Caco-2 (cell line): ENCODE data around the gene CACNA1C. TPM values are rescaled to one million over a fixed set of nuclear protein-coding genes. Genes with fewer than 3 reads are reported as not detected.

Experiments used
- BruUV-seq: library from RNA; stranded (reverse); fragments of 400-500 nt; replicated peaks from 2 replicates; lab custom pipeline; 2021; lab: Mats Ljungman, UMichigan
- CTCF ChIA-PET: fragments of 300-600 bp; sonication (Branson Sonifier 250); formaldehyde crosslinking; loops from one replicate; lab custom pipeline; 2022; ENCODE audit warnings: antibody characterized with exemption; lab: Charles Lee
- POLR2A ChIA-PET: fragments of 300-600 bp; sonication (Branson Sonifier 250); formaldehyde crosslinking; loops from one replicate; lab custom pipeline; 2022; ENCODE audit warnings: antibody characterized with exemption; lab: Charles Lee
- DNase-seq, 2 experiments: peaks; one replicate each; pipeline versions ENCODE4 v3.0.0 to v3.0.0-alpha.2; 2020 to 2022
- H3K27me3 ChIP-seq: replicated peaks from 2 replicates; pipeline ENCODE4 v1.6.0; 2011; ENCODE audit warnings: low read length; ENCODE audit not compliant: control insufficient read depth, insufficient read depth
- H3K36me3 ChIP-seq: 2 replicates; pipeline ENCODE4 v1.5.1; 2011; ENCODE audit warnings: low read length; ENCODE audit not compliant: control insufficient read depth, insufficient read depth
- H3K4me1 ChIP-seq: fragments of 250-450 bp; sonication (Bioruptor Pico); 2 replicates; pipeline ENCODE4 v1.5.1; 2020; ENCODE audit warnings: mild to moderate bottlenecking
- H3K4me3 ChIP-seq: 2 replicates; pipeline ENCODE4 v1.5.1; 2011; ENCODE audit warnings: low read depth, mild to moderate bottlenecking, control low read depth, low read length
- H3K9me3 ChIP-seq: fragments of 250-450 bp; sonication (Bioruptor Pico); 2 replicates; pipeline ENCODE4 v1.5.1; 2020; ENCODE audit warnings: mild to moderate bottlenecking, moderate library complexity
- H3K27ac Mint-ChIP-seq: one replicate; pipeline ENCODE4 v1.8.0; 2022; ENCODE audit warnings: mixed read lengths; ENCODE audit not compliant: unreplicated experiment
- H3K27me3 Mint-ChIP-seq: one replicate; pipeline ENCODE4 v1.8.0; 2022; ENCODE audit warnings: mixed read lengths; ENCODE audit not compliant: insufficient read depth, unreplicated experiment
- H3K36me3 Mint-ChIP-seq: one replicate; pipeline ENCODE4 v1.8.0; 2022; ENCODE audit warnings: mild to moderate bottlenecking, mixed read lengths; ENCODE audit not compliant: insufficient read depth, unreplicated experiment
- H3K4me1 Mint-ChIP-seq: one replicate; pipeline ENCODE4 v1.8.0; 2022; ENCODE audit warnings: low read depth, mixed read lengths; ENCODE audit not compliant: unreplicated experiment
- H3K4me3 Mint-ChIP-seq: one replicate; pipeline ENCODE4 v1.8.0; 2022; ENCODE audit warnings: mild to moderate bottlenecking, moderate library complexity, mixed read lengths; ENCODE audit not compliant: unreplicated experiment
- H3K9me3 Mint-ChIP-seq: one replicate; pipeline ENCODE4 v1.8.0; 2022; ENCODE audit warnings: mixed read lengths; ENCODE audit not compliant: unreplicated experiment
- intact Hi-C: fragments of 100-400 bp; cut with micrococcal nuclease; formaldehyde crosslinking; loops from one replicate; pipeline ENCODE4 v1.10.0; 2022; ENCODE audit not compliant: unreplicated experiment
- total RNA-seq: library from RNA; stranded (reverse); gene quantifications from 2 replicates; pipeline ENCODE4 v1.2.3, GENCODE V29; 2022
- TF ChIP-seq, protein P1 (sequence below), 2 experiments: fragments of 200-600 bp in 1 of 2; IDR thresholded peaks; 1 replicate in 1 of 2; 2 replicates in 1 of 2; pipeline versions ENCODE4 v1.5.1 to v1.8.0; 2011 to 2022; ENCODE audit warnings: antibody characterized with exemption in 1 of 2, control low read depth in 1 of 2, inconsistent platforms in 1 of 2, low read depth in 1 of 2, low read length in 1 of 2, mild to moderate bottlenecking in 1 of 2, moderate library complexity in 1 of 2; ENCODE audit not compliant: insufficient read depth in 1 of 2, severe bottlenecking in 1 of 2, unreplicated experiment in 1 of 2

CACNA1C gene
- total RNA-seq, 1 experiment from 2014 or later = not detected

DNA sequence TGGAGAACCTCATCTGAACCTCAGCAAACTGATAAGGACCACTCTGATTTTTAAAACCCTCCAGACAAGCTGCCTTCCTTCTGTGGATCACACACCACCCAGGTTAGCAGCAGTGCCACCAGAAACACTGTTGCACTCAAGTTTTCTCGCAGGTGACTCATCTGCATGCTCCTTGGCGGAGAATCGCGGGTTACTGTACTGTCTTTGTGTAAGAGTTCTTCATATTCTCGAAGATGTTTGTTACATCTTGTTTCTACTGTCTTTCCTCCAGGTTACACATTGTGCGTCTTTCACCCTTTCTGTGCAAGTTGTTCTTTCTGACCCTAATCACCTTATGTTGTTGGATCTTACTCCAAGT is 331.2 kb downstream of the CACNA1C start:
- Histone ChIP-seq H3K4me3 (no peak overlapping the region), H3K27me3 (no peaks in the 10 kb centered on the region), H3K36me3 (no peaks in the 10 kb centered on the region), H3K4me1 (peaks cover 5% of the 10 kb centered on the region; the same call in 1 of the 2 replicates), H3K9me3 (no peaks in the 10 kb centered on the region)
- Mint-ChIP-seq H3K36me3 (no peaks in the 10 kb centered on the region), H3K27me3 (peaks cover 17% of the 10 kb centered on the region), H3K4me3 (no peak overlapping the region), H3K27ac (no peak overlapping the region), H3K9me3 (no peaks in the 10 kb centered on the region), H3K4me1 (no peaks in the 10 kb centered on the region)
- POLR2A ChIA-PET = no interaction called here
- TF ChIP-seq, protein P1, sequence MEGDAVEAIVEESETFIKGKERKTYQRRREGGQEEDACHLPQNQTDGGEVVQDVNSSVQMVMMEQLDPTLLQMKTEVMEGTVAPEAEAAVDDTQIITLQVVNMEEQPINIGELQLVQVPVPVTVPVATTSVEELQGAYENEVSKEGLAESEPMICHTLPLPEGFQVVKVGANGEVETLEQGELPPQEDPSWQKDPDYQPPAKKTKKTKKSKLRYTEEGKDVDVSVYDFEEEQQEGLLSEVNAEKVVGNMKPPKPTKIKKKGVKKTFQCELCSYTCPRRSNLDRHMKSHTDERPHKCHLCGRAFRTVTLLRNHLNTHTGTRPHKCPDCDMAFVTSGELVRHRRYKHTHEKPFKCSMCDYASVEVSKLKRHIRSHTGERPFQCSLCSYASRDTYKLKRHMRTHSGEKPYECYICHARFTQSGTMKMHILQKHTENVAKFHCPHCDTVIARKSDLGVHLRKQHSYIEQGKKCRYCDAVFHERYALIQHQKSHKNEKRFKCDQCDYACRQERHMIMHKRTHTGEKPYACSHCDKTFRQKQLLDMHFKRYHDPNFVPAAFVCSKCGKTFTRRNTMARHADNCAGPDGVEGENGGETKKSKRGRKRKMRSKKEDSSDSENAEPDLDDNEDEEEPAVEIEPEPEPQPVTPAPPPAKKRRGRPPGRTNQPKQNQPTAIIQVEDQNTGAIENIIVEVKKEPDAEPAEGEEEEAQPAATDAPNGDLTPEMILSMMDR (IDR thresholded peaks at IDR 0.05; ENCODE audit: insufficient read depth in 1 of 2, low read depth in 1 of 2, low read length in 1 of 2, severe bottlenecking in 1 of 2, unreplicated experiment in 1 of 2) = no peak
- peak in 1 of 2 experiments; percentile 9 for DNase-seq
- intact Hi-C loops = no loop called here
- CTCF ChIA-PET = no interaction called here
- no TSS peak for BruUV-seq

DNA sequence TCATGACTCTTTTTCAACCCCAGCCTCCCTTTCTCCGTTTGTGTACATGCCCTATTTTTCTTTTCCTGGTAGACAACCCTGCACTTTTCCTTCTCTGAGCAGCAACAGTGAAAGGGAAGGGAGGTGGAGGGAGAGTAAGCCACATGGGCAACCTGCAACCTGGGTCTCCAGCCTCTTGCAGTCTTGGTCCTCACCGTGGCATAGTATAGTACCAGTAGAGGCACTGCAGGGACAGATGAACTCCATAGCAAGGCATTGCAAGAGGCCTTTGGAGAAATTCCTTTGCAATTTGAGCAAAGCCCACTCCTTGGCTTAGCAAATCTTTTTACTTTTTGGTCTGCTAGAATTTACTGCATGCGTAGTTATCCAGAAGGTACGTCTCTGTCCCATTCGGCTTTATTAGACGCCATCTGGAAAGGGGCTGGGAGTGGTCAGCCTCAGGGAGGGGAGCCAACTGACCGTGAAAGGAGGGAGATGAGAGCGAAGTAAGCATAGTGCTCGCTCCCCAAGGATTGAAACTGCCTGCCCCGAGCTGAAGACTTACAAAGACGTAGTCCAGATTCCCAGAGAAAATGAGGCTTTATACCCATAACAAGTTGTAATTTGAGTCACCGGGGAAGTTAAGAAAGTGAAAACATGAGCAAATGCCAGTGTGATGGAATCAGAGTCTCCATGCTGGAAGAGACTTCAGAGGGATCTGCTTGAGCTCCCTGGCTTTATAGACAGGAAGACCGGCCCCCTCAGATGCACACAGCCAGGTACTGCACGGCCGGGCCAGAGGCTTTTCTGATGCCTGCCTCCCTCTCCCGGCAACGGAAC is 332.0 kb downstream of the CACNA1C start:
- no peaks in the 10 kb centered on the region for H3K36me3 ChIP-seq
- intact Hi-C loops = no loop called here
- no TSS peak for BruUV-seq
- DNase-seq = peak in 1 of 2 experiments; percentile 17
- H3K4me1 ChIP-seq = peaks cover 5% of the 10 kb centered on the region; the same call in 1 of the 2 replicates
- H3K9me3 ChIP-seq = no peaks in the 10 kb centered on the region
- CTCF ChIA-PET = no interaction called here
- no peak overlapping the region for H3K4me3 ChIP-seq
- POLR2A ChIA-PET = no interaction called here
- Mint-ChIP-seq H3K9me3 (no peaks in the 10 kb centered on the region), H3K4me1 (no peaks in the 10 kb centered on the region), H3K27me3 (peaks cover 14% of the 10 kb centered on the region), H3K27ac (no peak overlapping the region), H3K4me3 (no peak overlapping the region), H3K36me3 (no peaks in the 10 kb centered on the region)
- no peaks in the 10 kb centered on the region; the same call in 1 of the 2 replicates for H3K27me3 ChIP-seq
- TF ChIP-seq, protein P1 (IDR thresholded peaks at IDR 0.05; ENCODE audit: insufficient read depth in 1 of 2, low read depth in 1 of 2, low read length in 1 of 2, severe bottlenecking in 1 of 2, unreplicated experiment in 1 of 2) = no peak

DNA sequence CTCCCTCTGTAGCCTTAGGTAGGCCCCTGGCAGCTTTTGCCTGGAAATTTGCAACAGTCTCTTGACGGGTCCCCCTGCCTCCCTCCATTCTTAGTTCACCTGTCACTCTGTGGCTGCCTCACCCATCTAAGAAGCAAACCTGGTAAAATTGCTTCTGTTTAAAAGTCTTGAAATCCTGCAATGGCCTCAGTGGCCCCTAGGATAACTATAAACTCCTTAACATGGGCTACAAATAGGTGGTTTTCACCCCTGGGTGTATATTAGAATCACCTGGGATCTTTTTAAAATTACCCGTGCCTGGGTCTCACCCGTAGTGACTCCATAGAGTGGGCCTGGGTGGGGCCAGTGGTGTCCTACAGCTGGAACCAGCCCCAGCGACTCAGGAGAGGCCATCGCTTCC is 332.7 kb downstream of the CACNA1C start:
- no peaks in the 10 kb centered on the region for H3K36me3 Mint-ChIP-seq
- POLR2A ChIA-PET = no interaction called here
- Histone ChIP-seq H3K4me1 (peaks cover 5% of the 10 kb centered on the region; the same call in 1 of the 2 replicates), H3K27me3 (no peaks in the 10 kb centered on the region; the same call in 1 of the 2 replicates), H3K4me3 (no peak overlapping the region), H3K36me3 (no peaks in the 10 kb centered on the region), H3K9me3 (no peaks in the 10 kb centered on the region)
- TF ChIP-seq, protein P1 (IDR thresholded peaks at IDR 0.05; ENCODE audit: insufficient read depth in 1 of 2, low read depth in 1 of 2, low read length in 1 of 2, severe bottlenecking in 1 of 2, unreplicated experiment in 1 of 2) = no peak
- H3K27me3 Mint-ChIP-seq = peaks cover 16% of the 10 kb centered on the region
- BruUV-seq = no TSS peak
- intact Hi-C loops = no loop called here
- H3K4me1 Mint-ChIP-seq = no peaks in the 10 kb centered on the region
- H3K4me3 Mint-ChIP-seq = no peak overlapping the region
- DNase-seq = peak in 1 of 2 experiments; percentile 7
- CTCF ChIA-PET = no interaction called here
- no peak overlapping the region for H3K27ac Mint-ChIP-seq
- H3K9me3 Mint-ChIP-seq = no peaks in the 10 kb centered on the region
